GM21619 (cell line): Measurements from ENCODE around the gene CPSF4L.

Source experiments
- ATAC-seq: cut with Tn5 transposase; IDR thresholded peaks from one replicate; pipeline ENCODE4 v1.9.1; 2021; ENCODE audit not compliant: unreplicated experiment

Gene CPSF4L

DNA sequence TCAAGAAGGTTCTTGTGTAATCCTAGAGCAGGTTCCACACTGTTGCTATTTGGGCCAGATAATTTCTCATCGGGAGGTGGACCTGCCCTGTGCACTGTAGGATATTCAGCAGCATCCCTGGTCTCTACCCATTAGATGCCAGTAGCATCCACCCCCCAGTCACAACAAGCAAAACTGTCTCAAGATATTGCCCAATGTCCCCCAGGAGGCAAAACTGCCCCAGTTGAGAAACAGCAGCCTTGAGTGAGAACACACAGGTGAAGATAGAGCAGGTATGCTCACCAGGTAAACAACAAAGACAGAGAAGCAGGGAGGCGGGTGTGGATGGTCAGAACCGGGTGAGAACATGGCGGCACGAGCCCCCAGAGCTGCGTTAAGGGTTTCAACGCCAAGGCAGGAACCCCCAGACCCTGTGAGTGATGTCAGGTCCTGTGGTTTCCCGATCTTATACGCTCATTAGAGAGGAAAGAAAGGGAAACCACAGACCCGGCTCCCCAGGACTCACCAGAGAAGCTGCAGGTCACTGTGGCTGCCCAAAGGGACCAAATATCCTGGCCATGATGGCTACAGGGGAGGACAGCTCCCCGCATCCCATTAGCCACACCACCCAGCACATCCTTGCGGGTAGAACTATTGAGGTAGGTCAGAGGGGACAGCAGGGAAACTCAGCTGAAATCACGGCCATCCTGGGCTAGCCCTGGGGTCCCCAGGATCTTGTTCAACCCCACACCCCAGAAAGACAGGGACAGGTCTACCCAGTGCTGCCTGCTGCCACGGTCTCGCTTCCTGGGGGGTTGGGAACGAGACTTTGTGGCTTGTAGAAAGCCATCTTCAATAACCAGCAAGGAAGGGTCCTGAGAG, 28.9 kb upstream of the CPSF4L start:
- peak; percentile 40 for ATAC-seq

DNA sequence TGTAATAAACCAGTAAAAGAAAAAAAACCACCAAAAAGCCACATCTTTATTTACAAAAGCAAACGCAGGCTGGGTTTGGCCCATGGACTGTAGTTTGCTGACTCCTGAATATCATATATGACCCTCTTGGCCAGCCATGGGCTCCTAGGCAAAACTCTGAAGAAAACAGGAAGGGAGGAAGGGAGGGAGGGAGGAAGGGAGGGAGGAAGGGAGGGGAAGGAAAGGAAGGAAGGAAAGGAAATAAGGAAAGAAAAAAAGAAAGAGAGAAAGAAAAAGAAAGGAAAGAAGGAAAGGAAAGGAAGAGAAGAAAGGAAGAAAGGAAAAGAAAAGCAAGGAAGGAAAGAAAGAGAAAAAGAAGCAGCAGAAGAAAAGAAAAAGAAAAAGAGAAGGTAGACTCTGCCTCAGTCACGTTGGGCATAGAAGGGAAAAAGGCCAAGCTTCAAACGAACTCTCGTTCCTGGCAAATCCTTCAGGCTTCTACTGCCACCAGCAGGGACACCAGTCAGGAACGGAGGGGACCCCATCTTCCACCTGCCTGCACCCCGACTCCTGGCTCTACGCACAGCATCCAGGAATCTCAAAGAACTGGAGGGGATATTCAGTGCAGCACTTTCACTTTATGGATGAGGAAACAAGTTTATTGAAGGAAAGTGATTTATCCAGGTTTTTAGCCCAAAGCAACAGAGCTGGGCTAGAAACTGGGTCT, 28.0 kb upstream of the CPSF4L start:
- ATAC-seq: no peak

DNA sequence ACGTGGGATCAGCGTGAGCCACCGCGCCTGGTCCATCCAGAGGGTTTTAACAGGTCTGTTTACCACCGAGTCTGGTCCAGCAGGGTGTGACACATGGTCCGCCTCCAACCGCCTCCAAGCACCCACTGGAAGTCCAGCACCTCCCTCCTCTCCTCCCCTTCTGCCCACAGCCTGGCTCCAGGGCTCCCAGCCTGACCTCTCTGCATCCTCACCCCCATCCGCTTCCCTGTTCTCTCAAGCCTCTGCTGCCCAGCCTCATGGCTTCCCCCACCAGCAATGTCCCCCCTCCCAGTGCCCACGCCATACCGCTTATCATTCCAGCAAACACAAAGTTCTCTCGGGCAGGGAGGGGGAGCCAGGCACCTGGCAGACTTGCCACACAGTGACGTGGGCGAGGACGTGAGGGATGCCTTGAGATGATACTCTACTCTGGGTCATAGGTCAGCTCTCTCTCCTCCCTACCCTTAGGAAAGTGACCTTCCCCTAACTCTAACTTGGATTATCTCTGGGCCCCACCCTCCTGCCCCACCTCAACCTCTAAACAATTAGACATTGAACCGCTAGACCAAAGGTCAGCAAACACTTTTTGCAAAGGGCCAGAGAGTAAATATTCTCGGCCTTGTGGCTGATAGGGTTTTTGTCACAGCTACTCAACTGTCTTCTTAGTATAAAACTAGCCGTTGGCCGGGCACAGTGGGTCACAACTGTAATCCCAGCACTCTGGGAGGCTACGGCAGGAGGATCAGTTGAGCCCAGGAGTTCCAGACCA, 27.0 kb upstream of the CPSF4L start:
- ATAC-seq: no peak

DNA sequence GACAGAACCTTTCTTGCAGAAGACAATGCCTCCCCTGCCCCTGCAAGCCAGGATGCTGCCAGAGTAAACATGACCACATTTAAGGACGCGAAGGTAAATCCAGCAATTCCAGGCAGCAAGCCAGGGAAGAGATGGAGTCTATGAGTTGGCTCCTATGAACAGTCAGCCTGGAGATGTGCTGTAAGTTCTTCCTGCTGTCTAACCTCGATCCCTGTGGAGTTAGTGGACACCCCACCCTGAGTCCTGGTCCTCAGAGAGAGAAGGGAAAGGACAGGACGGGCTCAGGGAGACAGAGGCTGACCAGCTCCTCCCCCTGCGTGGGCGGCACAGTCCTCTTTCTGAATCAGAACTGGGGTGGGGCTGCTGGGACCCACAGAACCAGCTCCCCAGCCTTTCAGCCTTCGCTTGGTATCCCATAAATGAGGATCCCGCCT, 25.2 kb upstream of the CPSF4L start:
- no peak for ATAC-seq

DNA sequence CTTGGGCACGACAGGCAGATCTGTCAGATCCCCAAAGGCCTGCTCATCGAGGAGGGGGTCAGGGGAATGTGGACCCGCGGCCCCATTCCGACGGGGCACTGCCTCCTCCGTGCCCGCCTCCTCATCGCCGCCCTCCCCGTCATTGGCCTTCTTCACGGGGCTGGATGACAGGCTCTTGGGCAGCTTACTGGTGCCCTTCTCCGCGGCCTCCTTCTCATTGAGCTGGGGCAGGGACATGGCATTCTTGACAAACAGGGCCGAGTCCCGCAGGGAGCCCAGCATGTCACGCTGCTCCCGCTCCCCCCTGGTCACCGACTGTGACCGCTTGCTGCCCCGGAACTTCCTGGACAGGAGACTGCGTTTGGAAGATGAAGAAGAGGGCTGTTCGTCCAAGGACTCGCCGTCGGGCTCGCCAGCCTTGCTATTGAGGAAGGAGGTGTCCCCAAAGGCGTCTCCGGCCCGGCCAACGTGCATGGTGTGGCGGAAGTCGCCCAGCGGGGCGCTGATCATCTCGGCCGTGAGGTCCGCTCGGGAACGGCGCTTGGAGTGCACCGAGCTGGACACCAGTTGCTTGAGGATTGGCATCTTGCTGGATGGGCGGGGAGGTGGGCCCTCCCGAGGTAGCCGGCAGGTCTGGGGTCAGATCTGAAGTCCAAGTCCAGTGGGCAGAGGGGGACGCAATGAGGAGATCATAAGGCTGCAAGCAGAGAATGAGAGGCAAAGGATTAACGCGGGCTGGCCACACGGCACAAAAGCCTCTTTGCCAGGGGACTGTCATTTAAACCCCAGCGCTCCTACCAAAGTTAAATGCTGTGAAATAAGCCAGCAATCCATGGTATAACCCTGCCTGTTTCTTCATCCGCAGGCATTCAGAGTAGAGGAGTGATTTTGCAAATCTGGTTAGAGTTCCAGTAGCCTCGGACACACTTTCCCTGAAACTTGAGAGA, 24.5 kb upstream of the CPSF4L start:
- no peak for ATAC-seq

DNA sequence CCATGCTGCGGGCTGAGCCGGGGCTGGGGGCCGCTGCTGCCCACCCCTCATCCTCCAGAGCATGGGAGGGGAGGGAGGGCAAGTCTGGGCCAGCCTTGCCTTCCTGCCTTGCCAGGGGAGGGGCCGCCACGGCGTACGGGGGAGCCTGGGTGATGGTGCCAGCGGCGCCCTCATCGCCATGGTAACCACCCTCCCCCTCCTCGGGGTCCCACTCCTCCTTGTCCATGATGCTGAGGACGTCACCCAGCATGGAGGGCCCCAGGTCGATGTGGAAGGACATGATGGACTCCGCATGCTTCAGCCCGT, 23.9 kb upstream of the CPSF4L start:
- ATAC-seq: no peak

DNA sequence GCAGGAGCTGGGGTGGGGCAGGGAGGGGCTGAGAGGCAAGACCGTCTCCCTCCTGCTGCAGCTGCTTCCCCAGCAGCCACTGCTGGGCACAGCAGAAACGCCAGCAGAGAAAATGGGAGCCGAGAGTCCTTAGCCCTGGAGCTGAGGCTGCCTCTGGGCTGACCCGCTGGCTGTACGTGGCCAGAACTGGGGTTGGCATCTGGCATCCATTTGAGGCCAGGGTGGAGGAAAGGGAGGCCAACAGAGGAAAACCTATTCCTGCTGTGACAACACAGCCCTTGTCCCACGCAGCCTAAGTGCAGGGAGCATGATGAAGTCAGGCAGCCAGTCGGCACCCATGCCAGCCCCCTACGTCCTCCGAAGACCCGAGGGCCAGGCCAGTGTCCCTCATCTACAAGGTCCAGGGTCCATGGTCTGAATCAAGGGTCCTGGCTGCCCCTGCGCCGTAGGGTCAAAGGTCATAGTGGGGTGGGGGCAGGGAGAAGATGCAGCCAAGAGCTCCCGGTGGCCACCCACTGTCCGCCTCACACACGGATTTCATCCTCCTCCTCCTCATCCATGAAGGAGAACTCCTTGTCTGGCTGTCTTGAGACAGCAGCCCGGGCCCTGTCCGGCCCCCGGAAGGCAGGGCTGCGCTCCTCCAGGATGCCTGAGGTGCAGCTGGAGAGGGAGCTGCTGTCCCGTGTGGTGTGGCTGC, 23.4 kb upstream of the CPSF4L start:
- no peak for ATAC-seq

DNA sequence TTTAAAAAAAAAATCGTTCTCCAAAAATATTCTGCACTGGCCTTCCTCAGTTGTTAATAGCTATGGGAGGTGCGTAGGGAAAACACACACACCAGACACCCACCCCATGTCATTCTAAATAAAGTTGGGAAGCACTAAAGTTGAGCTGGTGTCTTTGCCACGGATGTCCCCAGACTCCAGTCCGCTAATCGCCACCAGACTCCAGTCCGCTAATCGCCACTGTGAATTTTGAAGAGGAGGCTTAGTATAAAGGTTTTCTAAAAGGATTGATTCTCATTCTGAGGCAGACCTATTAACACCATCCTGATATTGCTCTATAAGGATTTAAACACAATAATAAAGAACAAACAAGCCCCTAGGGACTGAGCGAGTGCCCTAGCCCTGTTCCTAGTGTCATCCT, 22.7 kb upstream of the CPSF4L start:
- no peak for ATAC-seq

DNA sequence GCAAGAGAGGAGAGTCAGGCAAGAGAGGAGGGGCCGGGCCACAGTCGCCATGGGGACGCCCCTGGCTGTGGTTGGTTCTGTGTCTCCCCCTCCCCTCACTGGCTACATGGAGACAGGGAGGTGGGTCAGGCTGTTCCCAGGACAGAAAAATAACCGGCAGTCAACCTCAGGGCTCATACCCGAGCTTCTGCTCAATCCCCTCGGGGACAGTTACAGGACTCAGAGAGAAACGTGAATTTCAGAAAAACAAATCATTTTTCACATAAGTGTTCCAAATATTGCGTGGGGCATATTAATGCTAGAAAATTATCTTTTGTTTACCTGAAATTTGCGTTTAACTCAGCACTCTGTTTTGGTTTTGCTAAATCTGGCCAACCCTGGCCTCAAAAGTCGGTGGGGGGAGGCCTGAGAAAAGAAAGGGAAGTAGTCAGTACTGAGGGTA, 22.2 kb upstream of the CPSF4L start:
- no peak for ATAC-seq

DNA sequence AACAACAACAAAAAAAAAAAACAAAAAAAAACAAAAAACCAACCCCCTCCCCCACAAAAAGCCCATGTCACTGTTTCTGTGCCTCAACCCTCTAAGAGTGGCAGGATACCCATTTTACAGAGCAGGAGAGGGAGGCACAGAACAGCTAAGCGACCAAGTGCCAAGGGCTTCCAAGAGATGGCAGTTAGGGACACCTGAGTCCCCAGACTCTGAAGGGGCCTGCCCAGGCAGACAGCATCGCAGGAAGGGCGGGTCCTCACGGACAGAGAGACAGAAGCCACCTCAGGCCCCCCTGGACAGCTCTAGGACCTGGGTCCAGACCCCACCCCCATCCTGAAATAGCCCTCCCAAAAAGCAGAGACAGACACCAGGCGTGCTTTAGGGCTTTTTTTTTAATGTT, 21.6 kb upstream of the CPSF4L start:
- ATAC-seq: no peak

DNA sequence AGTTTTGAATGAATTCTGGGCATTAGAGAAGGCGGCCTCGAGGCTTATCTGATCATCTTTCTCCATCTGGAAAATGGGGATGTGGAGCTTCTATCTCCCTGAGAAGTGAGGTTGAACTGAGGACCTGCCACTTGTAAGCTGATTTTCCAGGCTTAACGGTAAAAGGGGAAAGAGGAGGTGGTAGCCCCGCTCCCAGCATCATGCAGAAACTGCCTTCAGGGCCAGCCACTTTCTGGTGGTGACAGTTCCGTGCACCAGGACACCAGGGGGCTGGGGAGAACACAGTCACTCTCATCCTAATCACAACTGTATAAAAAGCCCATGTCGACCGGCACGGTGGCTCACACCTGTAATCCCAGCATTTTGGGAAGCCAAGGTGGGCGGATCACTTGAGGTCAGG, 20.9 kb upstream of the CPSF4L start:
- ATAC-seq: no peak

DNA sequence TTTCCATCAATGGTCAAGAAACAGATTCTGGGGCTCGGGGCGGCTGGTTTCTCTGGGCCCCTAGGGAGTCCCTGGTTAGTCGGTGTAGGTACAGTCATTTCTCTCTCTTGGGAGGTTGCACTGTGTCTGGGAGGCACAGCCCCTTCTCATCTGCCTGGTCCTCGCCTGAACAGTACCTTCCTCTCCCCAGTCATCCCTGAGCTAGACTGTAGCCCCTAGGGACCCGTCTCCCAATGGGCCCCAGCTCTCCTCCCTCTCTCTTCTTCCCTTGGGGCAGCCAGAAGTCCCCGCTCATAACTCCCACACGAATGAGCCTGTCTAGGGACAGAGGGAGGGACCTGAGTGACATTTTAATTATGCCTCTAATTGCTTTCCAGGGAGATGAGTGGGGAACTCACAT, 20.2 kb upstream of the CPSF4L start:
- peak; percentile 95 for ATAC-seq

DNA sequence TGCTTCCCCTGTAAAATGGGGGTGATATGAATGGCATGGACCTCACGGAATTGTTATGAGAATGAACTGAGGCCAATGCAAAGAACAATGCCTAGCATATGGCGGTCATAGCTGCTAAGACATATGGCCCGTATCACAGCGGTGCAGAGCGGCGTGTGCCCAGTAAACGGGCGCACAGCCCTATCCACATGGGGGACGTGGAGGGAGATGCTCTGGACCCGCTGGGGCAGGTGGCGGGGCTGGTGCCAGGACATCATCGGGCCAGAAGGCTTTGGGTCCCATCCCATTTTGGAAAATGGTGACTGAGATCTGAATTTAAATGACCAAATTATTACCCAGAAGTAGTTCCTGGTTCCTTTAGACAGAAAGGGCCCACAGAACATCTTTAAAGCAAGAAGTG, 18.5 kb upstream of the CPSF4L start:
- no peak for ATAC-seq

DNA sequence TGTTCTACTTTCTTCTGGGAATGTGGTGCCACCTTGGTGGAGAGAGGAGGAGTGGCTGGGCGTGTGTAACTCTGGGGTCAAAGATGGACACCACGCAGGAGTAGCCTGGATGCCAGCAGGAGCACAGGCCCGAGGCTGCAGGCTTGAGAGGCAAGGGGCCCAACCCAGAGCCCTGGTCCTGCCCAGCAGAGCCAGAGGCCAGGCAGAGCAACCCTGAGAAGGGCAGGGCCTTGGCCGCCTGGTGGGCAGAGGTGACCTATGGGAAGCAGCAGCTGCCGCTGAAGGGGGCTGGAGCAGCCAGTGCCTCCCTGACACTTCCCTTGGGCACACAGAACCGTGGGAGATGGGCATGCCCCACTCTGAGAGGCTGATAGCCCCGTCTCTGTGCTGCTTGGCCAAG, 18.0 kb upstream of the CPSF4L start:
- no peak for ATAC-seq

DNA sequence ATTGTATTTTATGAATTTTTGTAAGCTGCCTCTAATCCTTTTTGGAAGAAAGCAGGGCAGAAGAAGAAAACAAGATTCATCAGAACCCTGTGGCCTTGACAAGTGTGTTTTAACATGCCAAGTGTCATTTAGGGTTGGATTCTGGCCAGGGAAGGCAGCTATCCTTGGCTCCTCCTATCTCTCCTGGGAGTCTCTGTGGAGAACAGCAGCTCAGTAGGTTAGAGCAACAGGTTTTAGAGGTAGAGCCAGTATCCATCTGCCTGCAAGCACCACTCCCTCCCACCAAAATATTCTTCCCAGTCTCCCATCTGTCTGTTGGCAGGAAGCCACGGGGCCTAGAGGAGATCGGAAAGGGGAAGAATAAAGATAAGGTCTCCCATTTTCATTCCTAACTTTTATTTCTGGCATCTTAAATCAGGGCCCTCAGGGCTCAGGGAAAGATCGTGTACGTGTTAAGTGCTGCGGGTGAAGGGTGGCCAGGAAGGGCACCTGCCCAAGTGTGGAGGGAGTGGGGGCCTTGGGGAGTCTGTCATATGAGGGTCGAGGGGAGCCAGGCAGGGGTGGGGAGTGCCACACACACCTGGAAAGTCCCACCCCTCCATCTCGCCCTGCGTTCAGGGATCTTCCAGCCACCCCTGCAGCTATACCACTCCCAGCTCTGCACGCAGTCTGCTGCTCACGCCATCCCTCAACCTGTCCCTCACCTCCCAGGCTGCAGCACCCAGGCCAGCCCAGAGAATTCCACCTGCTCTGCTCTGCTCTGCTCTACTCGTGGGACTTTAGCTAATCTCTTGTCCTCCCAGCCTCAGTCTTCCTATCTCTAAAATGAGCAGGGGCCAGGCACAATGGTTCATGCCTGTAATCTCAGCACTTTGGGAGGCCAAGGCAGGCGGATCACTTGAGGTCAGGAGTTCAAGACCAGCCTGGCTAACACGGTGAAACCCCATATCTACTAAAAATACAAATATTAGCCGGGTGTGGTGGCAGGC, 17.1 kb upstream of the CPSF4L start:
- ATAC-seq: no peak

DNA sequence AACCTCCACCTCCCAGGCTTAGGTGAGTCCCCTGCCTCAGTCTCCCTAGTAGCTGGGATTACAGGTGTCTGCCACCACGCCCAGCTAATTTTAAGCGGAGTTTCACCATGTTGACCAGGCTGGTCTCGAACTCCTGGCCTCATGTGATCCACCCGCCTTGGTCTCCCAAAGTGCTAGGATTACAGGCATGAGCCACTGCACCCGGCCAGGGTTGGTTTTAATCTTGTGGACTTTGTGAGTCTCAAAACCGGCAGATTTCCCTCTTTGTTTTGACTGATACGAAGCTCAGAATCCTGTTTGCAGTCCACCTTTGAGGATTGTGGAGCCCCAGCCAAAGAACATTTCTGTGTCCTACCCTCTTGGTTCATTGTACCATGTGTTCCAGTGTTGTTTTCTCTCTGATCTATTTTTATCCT, 16.4 kb upstream of the CPSF4L start:
- ATAC-seq: no peak

DNA sequence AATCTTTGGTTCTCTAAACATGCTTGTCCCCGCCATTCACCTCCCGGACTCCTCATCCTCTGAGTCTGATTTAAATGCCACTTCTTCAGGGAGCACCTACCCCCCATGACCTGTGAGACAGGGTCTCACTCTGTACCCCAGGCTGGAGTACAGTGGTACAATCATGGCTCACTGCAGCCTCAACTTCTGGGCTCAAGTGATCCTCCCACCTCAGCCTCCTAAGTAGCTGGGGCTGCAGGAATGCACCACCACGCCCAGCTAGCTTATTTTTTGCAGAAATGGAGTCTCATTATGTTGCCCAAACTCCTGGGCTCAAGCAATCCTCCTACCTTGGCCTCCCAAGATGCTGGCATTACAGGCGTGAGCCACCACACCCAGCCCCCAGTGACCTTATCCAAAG, 12.8 kb upstream of the CPSF4L start:
- ATAC-seq: no peak

DNA sequence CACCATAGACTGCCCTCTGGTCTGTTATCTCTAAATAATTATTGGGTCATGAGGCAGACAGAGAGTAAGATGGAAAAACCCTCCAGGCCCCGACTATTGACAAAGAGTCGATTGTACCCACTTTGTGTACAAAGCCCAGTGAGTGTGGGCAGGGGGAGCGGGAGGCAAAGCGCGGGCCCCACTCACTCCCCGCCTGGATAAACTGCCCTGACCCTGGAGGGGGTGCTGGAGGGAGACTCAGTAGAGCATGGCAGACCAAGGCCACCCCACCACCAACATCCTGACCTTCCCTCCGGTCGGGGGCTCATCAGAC, 11.2 kb upstream of the CPSF4L start:
- ATAC-seq: no peak

DNA sequence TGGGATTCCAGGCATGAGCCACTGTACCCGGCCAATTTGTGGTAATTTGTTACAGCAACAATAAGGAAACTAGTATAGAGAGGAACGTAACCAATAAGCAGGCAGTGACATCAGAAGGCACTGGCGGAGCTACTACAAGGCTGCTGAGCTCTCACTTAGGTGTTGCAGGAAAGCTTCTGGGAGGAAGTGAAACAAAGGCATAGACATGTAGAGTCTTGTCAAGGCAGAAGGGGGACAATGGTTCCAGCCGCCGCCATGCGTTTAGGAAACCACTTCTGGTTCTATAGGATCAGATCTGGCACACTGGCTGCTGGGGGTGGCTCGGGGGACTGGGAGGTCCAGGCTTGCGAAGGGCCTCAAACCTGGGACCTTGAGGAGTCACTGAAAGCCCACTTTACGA, 9.4 kb upstream of the CPSF4L start:
- ATAC-seq: peak; percentile 98
